Hematopoietic multipotent progenitor cell (in vitro differentiated cells): Measurements from ENCODE around the gene AFTPH. TPM values are rescaled to one million over a fixed set of nuclear protein-coding genes. Genes with fewer than 3 reads are reported as not detected.

ENCODE experiments used
- DNase-seq, 3 donors: peaks; one replicate each; pipeline ENCODE4 v3.0.0-alpha.2; 2011 to 2015; ENCODE audit warnings: low read depth in 2 of 3, low spot score in 2 of 3
- total RNA-seq: library from RNA; depleted of rRNA; stranded (reverse); fragments of >200 nt; gene quantifications from one replicate; pipeline ENCODE4 v1.2.3, GENCODE V29; 2012

Gene AFTPH
- total RNA-seq, 1 donor, result 33.1 TPM

- DNase-seq, result no peak
These were observed 103.0 kb downstream of the AFTPH start for GRCh38 chr2:64626963-64627760.

GRCh38 chr2:64627860-64628841 is 104.0 kb downstream of the AFTPH start:
- no peak for DNase-seq

- DNase-seq, result no peak
These were observed 105.2 kb downstream of the AFTPH start for GRCh38 chr2:64629329-64629781.

- no peak for DNase-seq
These were observed 105.7 kb downstream of the AFTPH start for GRCh38 chr2:64629875-64630274.

GRCh38 chr2:64630752-64631151 is 106.6 kb downstream of the AFTPH start:
- DNase-seq, result no peak

GRCh38 chr2:64631771-64632170 is 107.6 kb downstream of the AFTPH start:
- DNase-seq, result no peak

- DNase-seq, result no peak
These were observed 109.0 kb downstream of the AFTPH start for GRCh38 chr2:64632835-64633819.

GRCh38 chr2:64634345-64635267 is 110.5 kb downstream of the AFTPH start:
- no peak for DNase-seq

GRCh38 chr2:64635976-64636911 is 112.1 kb downstream of the AFTPH start:
- peak in 1 of 3 donors; percentile 52 for DNase-seq

- DNase-seq, result peak in 1 of 3 donors; percentile 75
These were observed 113.0 kb downstream of the AFTPH start for GRCh38 chr2:64637000-64637635.

GRCh38 chr2:64637931-64638330 is 113.8 kb downstream of the AFTPH start:
- no peak for DNase-seq

GRCh38 chr2:64638502-64639120 is 114.5 kb downstream of the AFTPH start:
- no peak for DNase-seq

GRCh38 chr2:64639691-64640090 is 115.6 kb downstream of the AFTPH start:
- no peak for DNase-seq

- no peak for DNase-seq
These were observed 116.3 kb downstream of the AFTPH start for GRCh38 chr2:64640153-64641044.

GRCh38 chr2:64641599-64641998 is 117.5 kb downstream of the AFTPH start:
- no peak for DNase-seq
